Activated CD8-positive, alpha-beta T cell treated with anti-CD3 and anti-CD28 coated beads for 36 hours (primary cell): ENCODE data around the gene KIF6. TPM values are rescaled to one million over a fixed set of nuclear protein-coding genes. Genes with fewer than 3 reads are reported as not detected.

ENCODE experiments used
- ATAC-seq: fragments of 200-7000 bp; cut with Tn5 transposase; one replicate; pipeline ENCODE4 v1.10.0; 2021; ENCODE audit warnings: mild to moderate bottlenecking, moderate library complexity
- CTCF ChIA-PET: fragments of 350-600 bp; sonication (Branson Sonifier 250); formaldehyde crosslinking; loops from one replicate; lab custom pipeline; 2021; ENCODE audit warnings: antibody characterized with exemption; lab: Charles Lee
- POLR2A ChIA-PET: fragments of 350-600 bp; sonication (Branson Sonifier 250); formaldehyde crosslinking; loops from one replicate; lab custom pipeline; 2021; ENCODE audit warnings: antibody characterized with exemption; lab: Charles Lee
- DNase-seq: peaks from one replicate; pipeline ENCODE4 v3.0.0-alpha.2; 2020
- H3K27ac Mint-ChIP-seq: one replicate; pipeline ENCODE4 v1.8.0; 2021; ENCODE audit warnings: mild to moderate bottlenecking, mixed read lengths
- H3K27me3 Mint-ChIP-seq: one replicate; pipeline ENCODE4 v1.8.0; 2021; ENCODE audit warnings: mixed read lengths
- H3K36me3 Mint-ChIP-seq: one replicate; pipeline ENCODE4 v1.8.0; 2021; ENCODE audit warnings: low read depth, mixed read lengths
- H3K4me1 Mint-ChIP-seq: one replicate; pipeline ENCODE4 v1.8.0; 2021; ENCODE audit warnings: low read depth, mixed read lengths
- H3K4me3 Mint-ChIP-seq: one replicate; pipeline ENCODE4 v1.8.0; 2021; ENCODE audit warnings: mild to moderate bottlenecking, moderate library complexity, mixed read lengths
- H3K9me3 Mint-ChIP-seq: one replicate; pipeline ENCODE4 v1.8.0; 2021; ENCODE audit warnings: mixed read lengths
- CTCF ChIP-seq: fragments of 200-600 bp; IDR thresholded peaks from one replicate; pipeline ENCODE4 v1.8.0; 2022; ENCODE audit warnings: antibody characterized with exemption, mild to moderate bottlenecking
- intact Hi-C: fragments of 100-400 bp; cut with micrococcal nuclease; formaldehyde crosslinking; loops from one replicate; pipeline ENCODE4 v1.10.0; 2022
- total RNA-seq, 2 experiments: library from RNA; stranded (reverse); gene quantifications; one replicate each; pipeline ENCODE4 v1.2.3, GENCODE V29; 2021

Gene KIF6
- total RNA-seq, 2 experiments from 2014 or later = 0.13 to 0.14 TPM

- Mint-ChIP-seq H3K9me3 (no peaks in the 10 kb centered on the region), H3K36me3 (no peaks in the 10 kb centered on the region), H3K4me1 (no peaks in the 10 kb centered on the region), H3K27ac (no peak overlapping the region), H3K4me3 (no peak overlapping the region), H3K27me3 (peaks cover 19% of the 10 kb centered on the region)
- DNase-seq = no peak
- no peak for TF ChIP-seq CTCF
- intact Hi-C loops = no loop called here
- ATAC-seq = no peak
- CTCF ChIA-PET = no interaction called here
- POLR2A ChIA-PET = no interaction called here
These were observed 130.9 kb downstream of the KIF6 start for GRCh38 chr6:39594285-39594684.

- DNase-seq (no peak), ATAC-seq (no peak)
- no peaks in the 10 kb centered on the region for H3K36me3 Mint-ChIP-seq
- no peaks in the 10 kb centered on the region for H3K9me3 Mint-ChIP-seq
- no peak for TF ChIP-seq CTCF
- H3K27ac Mint-ChIP-seq = no peak overlapping the region
- peaks cover 19% of the 10 kb centered on the region for H3K27me3 Mint-ChIP-seq
- POLR2A ChIA-PET = no interaction called here
- H3K4me3 Mint-ChIP-seq = no peak overlapping the region
- CTCF ChIA-PET = no interaction called here
- intact Hi-C loops = no loop called here
- no peaks in the 10 kb centered on the region for H3K4me1 Mint-ChIP-seq
These were observed 131.6 kb downstream of the KIF6 start for GRCh38 chr6:39593646-39594045.

GRCh38 chr6:39590871-39591393 lies 134.3 kb downstream of the KIF6 start:
- H3K36me3 Mint-ChIP-seq = no peaks in the 10 kb centered on the region
- ChIA-PET CTCF (no interaction called here), POLR2A (no interaction called here)
- DNase-seq = no peak
- no peak overlapping the region for H3K27ac Mint-ChIP-seq
- no peaks in the 10 kb centered on the region for H3K4me1 Mint-ChIP-seq
- peaks cover 16% of the 10 kb centered on the region for H3K27me3 Mint-ChIP-seq
- TF ChIP-seq CTCF = no peak
- H3K4me3 Mint-ChIP-seq = no peak overlapping the region
- intact Hi-C loops = no loop called here
- no peak for ATAC-seq
- no peaks in the 10 kb centered on the region for H3K9me3 Mint-ChIP-seq

- H3K36me3 Mint-ChIP-seq = no peaks in the 10 kb centered on the region
- ATAC-seq (no peak), DNase-seq (no peak)
- CTCF ChIA-PET = no interaction called here
- no peaks in the 10 kb centered on the region for H3K4me1 Mint-ChIP-seq
- TF ChIP-seq CTCF = no peak
- intact Hi-C loops = no loop called here
- no peaks in the 10 kb centered on the region for H3K9me3 Mint-ChIP-seq
- no peak overlapping the region for H3K27ac Mint-ChIP-seq
- POLR2A ChIA-PET = no interaction called here
- H3K27me3 Mint-ChIP-seq = peaks cover 8% of the 10 kb centered on the region
- no peak overlapping the region for H3K4me3 Mint-ChIP-seq
These were observed 138.1 kb downstream of the KIF6 start for GRCh38 chr6:39587080-39587479.

GRCh38 chr6:39585641-39586040 lies 139.6 kb downstream of the KIF6 start:
- no peak for TF ChIP-seq CTCF
- CTCF ChIA-PET = no interaction called here

More at GRCh38 chr6:39585641-39586040, 139.6 kb downstream of the KIF6 start:
- POLR2A ChIA-PET = no interaction called here
- Mint-ChIP-seq H3K4me3 (no peak overlapping the region), H3K36me3 (no peaks in the 10 kb centered on the region), H3K4me1 (no peaks in the 10 kb centered on the region), H3K9me3 (no peaks in the 10 kb centered on the region), H3K27me3 (peaks cover 7% of the 10 kb centered on the region), H3K27ac (no peak overlapping the region)
- intact Hi-C loops = no loop called here
- ATAC-seq = no peak
- no peak for DNase-seq
